GM18511 (cell line): ENCODE measurements around the gene GREB1L.
"Not testable (repeated sequence)": the region's sequence is repeated elsewhere in the genome, so short reads cannot be mapped to it uniquely, and the experiment has no call there.

ENCODE experiments used
- ATAC-seq: cut with Tn5 transposase; IDR thresholded peaks from one replicate; pipeline ENCODE4 v1.9.1; 2021; ENCODE audit warnings: mild to moderate bottlenecking, moderate library complexity; ENCODE audit not compliant: unreplicated experiment

Gene GREB1L

GRCh38 chr18:21242141-21242779 lies at the start of gene GREB1L:
Gene GREB1L (plus strand): TSS chr18:21242232. CDS start chr18:21383519, 141,287 bp downstream.
- ATAC-seq: no peak

- ATAC-seq: no peak
Measured at GRCh38 chr18:21192308-21192624, 49.8 kb upstream of the GREB1L start.

- ATAC-seq: no peak
Measured at GRCh38 chr18:21194871-21195771, 46.9 kb upstream of the GREB1L start.

GRCh38 chr18:21196426-21196825 lies 45.6 kb upstream of the GREB1L start:
- ATAC-seq: no peak

- no peak for ATAC-seq
Measured at GRCh38 chr18:21203126-21203525, 38.9 kb upstream of the GREB1L start.

GRCh38 chr18:21203542-21204241 lies 38.3 kb upstream of the GREB1L start:
- ATAC-seq: no peak

GRCh38 chr18:21205695-21206094 lies 36.3 kb upstream of the GREB1L start:
- ATAC-seq: no peak

- ATAC-seq: no peak
Measured at GRCh38 chr18:21210278-21210677, 31.8 kb upstream of the GREB1L start.

- ATAC-seq: no peak
Measured at GRCh38 chr18:21210784-21211183, 31.2 kb upstream of the GREB1L start.

GRCh38 chr18:21214409-21214808 lies 27.6 kb upstream of the GREB1L start:
- ATAC-seq: not testable (repeated sequence)

GRCh38 chr18:21215490-21215889 lies 26.5 kb upstream of the GREB1L start:
- no peak for ATAC-seq

GRCh38 chr18:21218862-21219261 lies 23.2 kb upstream of the GREB1L start:
- no peak for ATAC-seq

GRCh38 chr18:21230436-21230835 lies 11.6 kb upstream of the GREB1L start:
- ATAC-seq: no peak

GRCh38 chr18:21241301-21242048 lies 557 bp upstream of the GREB1L start:
- ATAC-seq: no peak

GRCh38 chr18:21242780-21243401 lies 859 bp downstream of the GREB1L start:
- no peak for ATAC-seq

GRCh38 chr18:21254576-21254975 lies 12.5 kb downstream of the GREB1L start:
- no peak for ATAC-seq

- no peak for ATAC-seq
Measured at GRCh38 chr18:21255211-21255610, 13.2 kb downstream of the GREB1L start.

- ATAC-seq: no peak
Measured at GRCh38 chr18:21257386-21257785, 15.4 kb downstream of the GREB1L start.

GRCh38 chr18:21260621-21261020 lies 18.6 kb downstream of the GREB1L start:
- no peak for ATAC-seq

GRCh38 chr18:21261352-21261751 lies 19.3 kb downstream of the GREB1L start:
- ATAC-seq: no peak

- no peak for ATAC-seq
Measured at GRCh38 chr18:21262244-21262643, 20.2 kb downstream of the GREB1L start.
